Measurements from ENCODE around the gene KSR1. TPM values are rescaled to one million over a fixed set of nuclear protein-coding genes. Genes with fewer than 3 reads are reported as not detected.

KSR1 gene
- total RNA-seq, 1 experiment from 2014 or later, result 21.7 TPM

DNA sequence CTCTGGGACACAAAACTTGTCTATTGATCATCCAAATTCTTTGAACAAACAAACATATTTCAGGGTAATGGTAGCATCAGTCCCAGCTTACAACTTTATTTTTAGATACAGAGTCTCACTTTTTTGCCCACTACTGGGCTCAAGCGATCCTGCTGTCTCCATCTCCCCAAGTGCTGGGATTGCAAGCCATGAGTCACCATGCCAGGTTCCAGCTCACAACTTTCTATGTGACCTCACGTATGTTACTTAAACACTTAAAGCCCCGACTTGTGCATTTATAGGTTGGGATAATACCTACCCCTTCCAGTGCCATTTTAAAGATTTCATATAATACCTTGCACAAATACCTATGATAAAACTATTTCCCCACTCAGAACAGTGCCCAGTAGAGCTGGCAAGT, 42.0 kb upstream of the KSR1 start:
- Histone ChIP-seq H3K27me3 (ENCODE audit: control insufficient read depth, insufficient read depth, low read length) (no peaks in the 10 kb centered on the region; the same call in 1 of the 2 replicates), H3K27ac (ENCODE audit: low read length) (no peak overlapping the region), H3K36me3 (ENCODE audit: control insufficient read depth, insufficient read depth, low read length) (no peaks in the 10 kb centered on the region), H3K9me3 (ENCODE audit: control insufficient read depth, insufficient read depth, low read depth, low read length) (no peaks in the 10 kb centered on the region), H3K4me1 (ENCODE audit: control insufficient read depth, insufficient read depth, low read length) (no peaks in the 10 kb centered on the region), H3K4me3 (ENCODE audit: low read depth in 2 of 2, low read length in 2 of 2) (no peak overlapping the region)
- BruUV-seq (replicated peaks), result no TSS peak
- no peak for ATAC-seq
- no peak for TF ChIP-seq POLR2AphosphoS5 (IDR thresholded peaks at IDR 0.05; ENCODE audit: low read depth, low read length)
- TF ChIP-seq TCF7L2 (IDR thresholded peaks at IDR 0.05; ENCODE audit: low read depth, low read length), result no peak
- no peak for TF ChIP-seq REST (IDR thresholded peaks at IDR 0.05; ENCODE audit: insufficient read depth in 1 of 2, low read depth in 2 of 2, low read length in 1 of 2)
- no peak for TF ChIP-seq CTCF (IDR thresholded peaks at IDR 0.05)
- no peak for TF ChIP-seq SIN3A (IDR thresholded peaks at IDR 0.05; ENCODE audit: borderline replicate concordance, insufficient read depth, low read depth, low read length)
- in situ Hi-C loops (cut with HindIII; ENCODE audit: low pct_unique_long_range_greater_than_20kb, low sequenced_read_pairs) (no loop called here), intact Hi-C loops (cut with micrococcal nuclease; ENCODE audit: unreplicated experiment) (no loop called here)
- ChIA-PET POLR2A (no interaction called here), CTCF (no interaction called here)
- no peak for DNase-seq (ENCODE audit: low read depth, low spot score)

- Histone ChIP-seq H3K9me3 (ENCODE audit: control insufficient read depth, insufficient read depth, low read depth, low read length) (no peaks in the 10 kb centered on the region), H3K36me3 (ENCODE audit: control insufficient read depth, insufficient read depth, low read length) (no peaks in the 10 kb centered on the region), H3K4me1 (ENCODE audit: control insufficient read depth, insufficient read depth, low read length) (no peaks in the 10 kb centered on the region), H3K27me3 (ENCODE audit: control insufficient read depth, insufficient read depth, low read length) (no peaks in the 10 kb centered on the region; the same call in 1 of the 2 replicates), H3K27ac (ENCODE audit: low read length) (no peak overlapping the region), H3K4me3 (ENCODE audit: low read depth in 2 of 2, low read length in 2 of 2) (no peak overlapping the region)
- TF ChIP-seq TCF7L2 (IDR thresholded peaks at IDR 0.05; ENCODE audit: low read depth, low read length), result no peak
- no peak for TF ChIP-seq POLR2AphosphoS5 (IDR thresholded peaks at IDR 0.05; ENCODE audit: low read depth, low read length)
- no peak for TF ChIP-seq SIN3A (IDR thresholded peaks at IDR 0.05; ENCODE audit: borderline replicate concordance, insufficient read depth, low read depth, low read length)
- no peak for TF ChIP-seq CTCF (IDR thresholded peaks at IDR 0.05)
- no peak for TF ChIP-seq REST (IDR thresholded peaks at IDR 0.05; ENCODE audit: insufficient read depth in 1 of 2, low read depth in 2 of 2, low read length in 1 of 2)
- in situ Hi-C loops (cut with HindIII; ENCODE audit: low pct_unique_long_range_greater_than_20kb, low sequenced_read_pairs), result no loop called here
- intact Hi-C loops (cut with micrococcal nuclease; ENCODE audit: unreplicated experiment), result no loop called here
- CTCF ChIA-PET, result no interaction called here
- POLR2A ChIA-PET, result no interaction called here
- ATAC-seq, result no peak
- no peak for DNase-seq (ENCODE audit: low read depth, low spot score)
- no TSS peak for BruUV-seq (replicated peaks)
Measured at GRCh38 chr17:27414694-27415093, 41.6 kb upstream of the KSR1 start.

Measured in Panc1 (cell line).